OCI-LY7 (cell line): ENCODE results near the gene SEMA3G. TPM values are rescaled to one million over a fixed set of nuclear protein-coding genes. Genes with fewer than 3 reads are reported as not detected.
A peak's percentile ranks its signal among the peaks of the same experiment; 100 is the strongest.

Source experiments
- BruUV-seq: library from RNA; stranded (reverse); fragments of 400-500 nt; replicated peaks from 2 replicates; lab custom pipeline; 2021; lab: Mats Ljungman, UMichigan
- CTCF ChIA-PET: fragments of 300-600 bp; sonication (Branson Sonifier 250); formaldehyde crosslinking; loops from one replicate; lab custom pipeline; 2022; ENCODE audit warnings: antibody characterized with exemption; ENCODE audit not compliant: unreplicated experiment; lab: Charles Lee
- POLR2A ChIA-PET: fragments of 300-600 bp; sonication (Branson Sonifier 250); formaldehyde crosslinking; loops from one replicate; lab custom pipeline; 2022; ENCODE audit warnings: antibody characterized with exemption; lab: Charles Lee
- DNase-seq: peaks from one replicate; pipeline ENCODE4 v3.0.0-alpha.2; 2015; ENCODE audit warnings: low spot score
- H2AFZ ChIP-seq: fragments of 200-600 bp; sonication (generic), shearing (Covaris generic); 2 replicates; pipeline ENCODE4 v1.6.1; 2014; ENCODE audit warnings: mild to moderate bottlenecking, antibody characterized with exemption, low read length, moderate library complexity
- H3K27ac ChIP-seq: fragments of 200-600 bp; sonication (generic); 2 replicates; pipeline ENCODE4 v1.5.1; 2014; ENCODE audit warnings: mixed run types, low read depth, mild to moderate bottlenecking, moderate library complexity, low read length, inconsistent platforms; ENCODE audit not compliant: poor library complexity, severe bottlenecking
- H3K36me3 ChIP-seq: fragments of 200-600 bp; sonication (generic); 2 replicates; pipeline ENCODE4 v1.6.1; 2014; ENCODE audit warnings: mild to moderate bottlenecking, antibody characterized with exemption, low read length, moderate library complexity, mixed read lengths; ENCODE audit not compliant: insufficient read depth
- H3K4me1 ChIP-seq: fragments of 200-600 bp; sonication (generic); 2 replicates; pipeline ENCODE4 v1.5.1; 2014; ENCODE audit warnings: mild to moderate bottlenecking, low read length; ENCODE audit not compliant: insufficient read depth, poor library complexity, severe bottlenecking
- H3K4me2 ChIP-seq: fragments of 200-600 bp; sonication (generic); 2 replicates; pipeline ENCODE4 v1.6.1; 2014; ENCODE audit warnings: mild to moderate bottlenecking, low read length
- H3K4me3 ChIP-seq: fragments of 200-600 bp; sonication (generic); 2 replicates; pipeline ENCODE4 v1.5.1; 2014; ENCODE audit warnings: mild to moderate bottlenecking, low read depth, low read length; ENCODE audit not compliant: poor library complexity, severe bottlenecking
- H3K79me2 ChIP-seq: fragments of 200-600 bp; sonication (generic); 2 replicates; pipeline ENCODE4 v1.6.1; 2016; ENCODE audit warnings: low read depth, mild to moderate bottlenecking, low read length, moderate library complexity, mixed read lengths; ENCODE audit not compliant: insufficient read depth
- H3K9me2 ChIP-seq: fragments of 200-600 bp; sonication (generic); 2 replicates; pipeline ENCODE4 v1.6.1; 2016; ENCODE audit warnings: mild to moderate bottlenecking, low read length, mixed read lengths; ENCODE audit not compliant: insufficient read depth
- H3K9me3 ChIP-seq: fragments of 200-600 bp; sonication (generic); 2 replicates; pipeline ENCODE4 v1.6.1; 2014; ENCODE audit warnings: mild to moderate bottlenecking, mixed run types, low read length, mixed read lengths
- H4K20me1 ChIP-seq: fragments of 200-600 bp; sonication (generic); 2 replicates; pipeline ENCODE4 v1.6.1; 2014; ENCODE audit warnings: mild to moderate bottlenecking, antibody characterized with exemption, low read length, moderate library complexity, mixed read lengths; ENCODE audit not compliant: insufficient read depth
- CTCF ChIP-seq: fragments of 200-600 bp; sonication (generic); conservative IDR thresholded peaks from 2 replicates; pipeline ENCODE4 v1.5.1; 2014; ENCODE audit warnings: mild to moderate bottlenecking, antibody characterized with exemption, low read length, moderate library complexity, mixed read lengths
- EZH2phosphoT487 ChIP-seq: fragments of 200-600 bp; sonication (generic); IDR thresholded peaks from 2 replicates; pipeline ENCODE4 v1.6.1; 2018; ENCODE audit warnings: low read depth, borderline replicate concordance, mild to moderate bottlenecking, mixed run types, antibody characterized with exemption, low read length, moderate library complexity, mixed read lengths
- intact Hi-C: fragments of 100-400 bp; cut with micrococcal nuclease; formaldehyde crosslinking; loops from one replicate; pipeline ENCODE4 v1.10.0; 2022; ENCODE audit not compliant: unreplicated experiment
- total RNA-seq, 2 experiments: library from RNA; depleted of rRNA in 1 of 2; stranded (reverse); fragments of >200 nt in 1 of 2; shearing (Covaris generic) in 1 of 2; gene quantifications; 2 replicates each; pipeline ENCODE4 v1.2.3, GENCODE V29; 2014 to 2022

The SEMA3G gene
- total RNA-seq, 2 experiments from 2014 or later, result not detected

- intact Hi-C loops, result loop anchor here (5.0 kb wide), 2 partner anchors 81 to 231 kb away; partner anchors contain the start of genes GNL3, PBRM1 and UQCC5
- Histone ChIP-seq H3K4me3 (peak overlapping the region; percentile 99), H3K9me2 (no peaks in the 10 kb centered on the region), H3K9me3 (no peaks in the 10 kb centered on the region), H3K36me3 (peaks cover 36% of the 10 kb centered on the region), H3K4me2 (peak overlapping the region; percentile 97), H3K27ac (peak overlapping the region; percentile 52), H3K4me1 (peaks cover 31% of the 10 kb centered on the region), H4K20me1 (no peaks in the 10 kb centered on the region), H2AFZ (peak overlapping the region; percentile 84; the same call in 1 of the 2 replicates), H3K79me2 (peaks cover 13% of the 10 kb centered on the region; the same call in 1 of the 2 replicates)
- TF ChIP-seq EZH2phosphoT487 (no peak), CTCF (no peak)
- no TSS peak for BruUV-seq
- POLR2A ChIA-PET, result interaction anchor here (1.0 to 1.7 kb wide), 2 partner anchors 12 to 23 kb away, joined by 3 to 5 read pairs; no protein-coding TSS in a partner anchor
- CTCF ChIA-PET, result interaction anchor here (0.6 kb wide), 1 partner anchor 50 kb away, joined by 3 read pairs; no protein-coding TSS in a partner anchor
- DNase-seq, result peak; percentile 21
Measured at GRCh38 chr3:52456169-52456799, 11.4 kb upstream of the SEMA3G start.

DNA sequence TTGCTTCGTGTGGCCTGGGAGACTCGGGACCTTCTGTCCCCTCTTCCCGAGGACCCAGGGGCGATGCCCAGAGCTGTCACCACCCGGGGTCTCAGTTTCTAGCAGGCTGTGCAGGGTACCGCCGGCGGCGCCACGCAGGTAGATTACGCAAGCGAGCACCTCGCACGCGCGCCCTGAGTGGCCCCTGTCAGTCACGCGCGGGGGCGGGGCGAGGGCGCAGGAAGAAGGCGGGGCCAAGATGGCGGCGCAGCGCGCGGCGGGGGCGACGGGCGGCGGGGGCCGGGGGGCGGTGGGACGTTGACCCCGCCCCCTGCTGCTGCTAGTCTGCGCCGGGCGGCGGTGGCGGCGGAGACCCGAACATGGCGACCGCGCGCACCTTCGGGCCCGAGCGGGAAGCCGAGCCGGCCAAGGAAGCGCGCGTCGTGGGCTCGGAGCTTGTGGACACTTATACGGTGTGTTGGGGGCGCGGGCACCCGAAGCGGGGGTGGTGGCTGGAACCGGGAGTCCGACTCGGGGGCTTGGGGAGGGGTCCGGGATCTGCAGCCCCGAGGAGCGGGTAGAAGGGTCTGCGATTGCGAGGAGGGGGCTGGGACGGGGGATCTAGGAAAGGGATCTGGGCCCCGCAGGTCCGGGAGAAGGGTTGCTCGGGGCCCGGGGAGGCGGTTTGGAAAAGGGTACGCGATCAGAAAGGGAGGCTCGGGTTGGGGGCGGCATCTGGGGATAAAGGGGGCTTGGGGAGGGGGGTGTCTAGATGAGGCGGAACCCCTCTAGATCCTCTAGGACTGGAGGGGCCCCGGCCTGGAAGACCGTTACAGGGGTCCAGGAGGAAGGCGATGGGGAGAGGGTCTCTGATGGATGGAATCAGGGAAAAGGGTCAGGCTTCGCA, 10.6 kb upstream of the SEMA3G start, which contains the start of gene NISCH:
NISCH (plus strand) TSS at position 322 of the 886 bp plus-strand sequence; CDS start at position 360, 38 bp downstream.
- no peaks in the 10 kb centered on the region for H3K9me2 ChIP-seq
- BruUV-seq, result no TSS peak
- no peaks in the 10 kb centered on the region for H3K9me3 ChIP-seq
- peak; percentile 93 for DNase-seq
- H2AFZ ChIP-seq, result peak within 1 kb of the TSS; percentile 84; the same call in 1 of the 2 replicates
- TF ChIP-seq CTCF (no peak), EZH2phosphoT487 (no peak)
- H3K4me2 ChIP-seq, result peak within 1 kb of the TSS; percentile 97
- peaks cover 31% of the 10 kb centered on the region for H3K4me1 ChIP-seq
- peaks cover 13% of the 10 kb centered on the region; the same call in 1 of the 2 replicates for H3K79me2 ChIP-seq
- intact Hi-C loops, result loop anchor here (5.0 kb wide), 2 partner anchors 82 to 232 kb away; partner anchors contain the start of genes GNL3, PBRM1 and UQCC5
- CTCF ChIA-PET, result interaction anchor here (0.6 kb wide), 1 partner anchor 49 kb away, joined by 3 read pairs; no protein-coding TSS in a partner anchor
- POLR2A ChIA-PET, result no interaction called here
- peak within 1 kb of the TSS; percentile 52 for H3K27ac ChIP-seq
- no peaks in the 10 kb centered on the region for H4K20me1 ChIP-seq
- peak within 1 kb of the TSS; percentile 99 for H3K4me3 ChIP-seq
- H3K36me3 ChIP-seq, result peaks cover 29% of the 10 kb centered on the region
